Right cardiac atrium (tissue), 5 donors: Measurements from ENCODE around the gene PWWP2B. TPM values are rescaled to one million over a fixed set of nuclear protein-coding genes. Genes with fewer than 3 reads are reported as not detected.

ENCODE experiments used
- ATAC-seq, 2 donors: fragments of 200-7000 bp; cut with Tn5 transposase; one replicate each; pipeline versions ENCODE4 v1.8.0 to v1.9.1; 2020; ENCODE audit warnings: moderate library complexity in 2 of 2, mild to moderate bottlenecking in 1 of 2
- DNase-seq, 3 donors: peaks; one replicate each; pipeline ENCODE4 v3.0.0-alpha.2; 2020
- H3K27ac ChIP-seq: one replicate; pipeline ENCODE4 v1.5.1; 2013; ENCODE audit warnings: mild to moderate bottlenecking, low read length, control low read depth, moderate library complexity
- H3K27me3 ChIP-seq: one replicate; pipeline ENCODE4 v1.6.1; 2013; ENCODE audit not compliant: control insufficient read depth, insufficient read depth
- H3K4me1 ChIP-seq: one replicate; pipeline ENCODE4 v1.6.1; 2013; ENCODE audit warnings: low read length; ENCODE audit not compliant: control insufficient read depth, insufficient read depth
- H3K4me3 ChIP-seq: one replicate; pipeline ENCODE4 v1.5.1; 2013; ENCODE audit warnings: low read length, control low read depth
- H3K9me3 ChIP-seq: one replicate; pipeline ENCODE4 v1.6.1; 2013; ENCODE audit warnings: low read length; ENCODE audit not compliant: control insufficient read depth
- WGBS: extraction: QIAGEN DNeasy Blood & Tissue Kit; methylation state at CpG from one replicate; pipeline ENCODE4 v1.1.7; 2013; 5-methylcytosine and 5-hydroxymethylcytosine counted together
- intact Hi-C, 4 donors: fragments of 100-400 bp; cut with DNase I; formaldehyde crosslinking; loops; one replicate each; pipeline versions ENCODE4 v1.11.0 to v1.14.0; 2022 to 2023
- polyA plus RNA-seq: library from polyadenylated mRNA; stranded (reverse); fragments of 200-250 nt; gene quantifications from one replicate; pipeline ENCODE4 v1.2.3, GENCODE V29; 2013
- total RNA-seq, 4 donors: library from RNA; stranded (reverse); fragmentation: NEBNext Ultra II Directional; extraction: Animal tissue kit (Norgen Biotek cat#: 25700); gene quantifications; one replicate each; pipeline ENCODE4 v1.2.1, GENCODE V29; 2021
- donor health status: healthy with polysubstance abuse.
- donor health status: DM: no; HTN: yes; CAD: no.
- donor health status: DM: no; HTN: no; CAD: no.
- donor health status: DM: no; HTN: yes; CAD: no; lungs with severe emphysema.
- donor health status: DM: yes; HTN: yes; CAD: no.

The PWWP2B gene
- total and polyA plus RNA-seq, 5 donors: 7.0 to 10.6 (median 9.1) TPM

- H3K27me3 ChIP-seq: no peaks in the 10 kb centered on the region
- 73% methylated on average over 16 of the region's 16 CpGs for WGBS
- H3K4me3 ChIP-seq: no peak overlapping the region
- H3K4me1 ChIP-seq: no peaks in the 10 kb centered on the region
- ATAC-seq: no peak
- no peaks in the 10 kb centered on the region for H3K9me3 ChIP-seq
- no peak overlapping the region for H3K27ac ChIP-seq
- peak; percentile 15 to 45 (median 36) for DNase-seq
- intact Hi-C loops: loop anchor here (5.0 to 10.0 kb wide), 3 partner anchors 63 to 255 kb away; no protein-coding TSS in a partner anchor
Observed at GRCh38 chr10:132389433-132390169, 7.4 kb upstream of the PWWP2B start.

DNA sequence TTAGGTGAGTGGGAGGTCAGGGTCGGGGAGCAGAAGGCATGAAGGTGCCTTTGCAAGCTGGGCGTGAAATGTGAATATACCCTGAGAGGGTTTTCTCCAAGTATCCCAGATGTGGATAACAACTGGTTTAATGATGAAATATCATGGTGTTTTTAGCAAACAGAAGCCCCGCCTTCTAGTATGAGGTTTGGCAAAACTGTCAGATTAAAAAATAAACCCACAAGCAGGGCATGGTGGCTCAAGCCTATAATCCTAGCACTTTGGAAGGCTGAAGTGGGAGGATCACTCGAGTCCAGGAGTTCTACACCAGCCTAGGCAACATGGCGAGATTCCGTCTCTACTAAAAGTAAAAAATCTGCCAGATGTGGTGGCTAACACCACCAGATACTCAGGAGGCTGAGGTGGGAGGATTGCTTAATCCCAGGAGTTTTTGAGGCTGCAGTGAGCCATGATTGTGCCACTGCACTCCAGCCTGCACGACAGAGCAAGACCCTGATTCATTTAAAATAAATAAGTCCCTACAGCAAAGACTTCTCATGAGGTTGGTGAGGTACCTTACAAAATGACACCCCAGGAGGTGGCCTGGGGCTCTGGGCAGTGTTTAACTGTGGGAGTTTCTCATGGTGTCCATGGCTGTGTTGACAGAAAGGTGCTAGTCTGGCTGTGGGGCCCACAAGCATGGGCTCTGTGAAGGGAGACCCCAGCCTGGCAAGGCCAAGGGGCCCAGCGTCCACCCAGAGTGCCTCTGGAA, 6.7 kb upstream of the PWWP2B start:
- intact Hi-C loops: loop anchor here in 3 of 4 donors (5.0 to 10.0 kb wide), 3 partner anchors 62 to 254 kb away; no protein-coding TSS in a partner anchor
- no peaks in the 10 kb centered on the region for H3K4me1 ChIP-seq
- H3K27me3 ChIP-seq: no peaks in the 10 kb centered on the region
- no peak overlapping the region for H3K4me3 ChIP-seq
- ATAC-seq: no peak
- peak in 1 of 3 donors; percentile 1 for DNase-seq
- no peak overlapping the region for H3K27ac ChIP-seq
- WGBS: 79% methylated on average over 8 of the region's 8 CpGs
- no peaks in the 10 kb centered on the region for H3K9me3 ChIP-seq

- H3K9me3 ChIP-seq: no peaks in the 10 kb centered on the region
- 72% methylated on average over 19 of the region's 19 CpGs for WGBS
- ATAC-seq (no peak), DNase-seq (peak; percentile 7 to 35 (median 24))
- no peaks in the 10 kb centered on the region for H3K4me1 ChIP-seq
- no peak overlapping the region for H3K27ac ChIP-seq
- H3K4me3 ChIP-seq: no peak overlapping the region
- H3K27me3 ChIP-seq: no peaks in the 10 kb centered on the region
- intact Hi-C loops: loop anchor here in 3 of 4 donors (5.0 to 10.0 kb wide), 3 partner anchors 61 to 254 kb away; no protein-coding TSS in a partner anchor
Observed at GRCh38 chr10:132390921-132391675, 5.9 kb upstream of the PWWP2B start.

DNA sequence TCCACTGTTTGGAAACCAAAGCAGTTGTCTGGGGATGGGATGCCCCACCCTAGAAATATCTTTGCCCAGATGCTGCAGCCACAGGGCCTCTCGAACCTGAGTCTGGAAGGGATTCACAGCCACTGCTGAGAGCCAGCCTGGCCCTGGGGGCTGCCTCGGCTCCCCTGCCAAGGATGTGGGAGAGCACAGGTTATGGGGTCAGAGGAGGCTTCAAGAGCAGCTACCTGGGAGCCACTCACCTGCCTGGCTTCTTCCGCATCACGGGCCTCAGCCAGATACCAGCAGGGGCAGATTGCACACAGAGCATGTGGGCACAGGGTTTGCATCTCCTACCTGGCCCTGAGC, 5.4 kb upstream of the PWWP2B start:
- no peaks in the 10 kb centered on the region for H3K27me3 ChIP-seq
- DNase-seq (peak in 2 of 3 donors; percentile 7 to 40), ATAC-seq (no peak)
- no peak overlapping the region for H3K4me3 ChIP-seq
- no peaks in the 10 kb centered on the region for H3K4me1 ChIP-seq
- WGBS: 65% methylated on average over 4 of the region's 4 CpGs
- intact Hi-C loops: loop anchor here in 3 of 4 donors (5.0 to 10.0 kb wide), 3 partner anchors 61 to 253 kb away; no protein-coding TSS in a partner anchor
- no peak overlapping the region for H3K27ac ChIP-seq
- H3K9me3 ChIP-seq: no peaks in the 10 kb centered on the region

- H3K27me3 ChIP-seq: no peaks in the 10 kb centered on the region
- no peak for DNase-seq
- intact Hi-C loops: loop anchor here in 3 of 4 donors (5.0 to 10.0 kb wide), 3 partner anchors 60 to 253 kb away; no protein-coding TSS in a partner anchor
- no peak for ATAC-seq
- no peaks in the 10 kb centered on the region for H3K9me3 ChIP-seq
- no peaks in the 10 kb centered on the region for H3K4me1 ChIP-seq
- H3K4me3 ChIP-seq: no peak overlapping the region
- H3K27ac ChIP-seq: no peak overlapping the region
- 92% methylated on average over 2 of the region's 2 CpGs for WGBS
Observed at GRCh38 chr10:132392184-132392800, 4.7 kb upstream of the PWWP2B start.

DNA sequence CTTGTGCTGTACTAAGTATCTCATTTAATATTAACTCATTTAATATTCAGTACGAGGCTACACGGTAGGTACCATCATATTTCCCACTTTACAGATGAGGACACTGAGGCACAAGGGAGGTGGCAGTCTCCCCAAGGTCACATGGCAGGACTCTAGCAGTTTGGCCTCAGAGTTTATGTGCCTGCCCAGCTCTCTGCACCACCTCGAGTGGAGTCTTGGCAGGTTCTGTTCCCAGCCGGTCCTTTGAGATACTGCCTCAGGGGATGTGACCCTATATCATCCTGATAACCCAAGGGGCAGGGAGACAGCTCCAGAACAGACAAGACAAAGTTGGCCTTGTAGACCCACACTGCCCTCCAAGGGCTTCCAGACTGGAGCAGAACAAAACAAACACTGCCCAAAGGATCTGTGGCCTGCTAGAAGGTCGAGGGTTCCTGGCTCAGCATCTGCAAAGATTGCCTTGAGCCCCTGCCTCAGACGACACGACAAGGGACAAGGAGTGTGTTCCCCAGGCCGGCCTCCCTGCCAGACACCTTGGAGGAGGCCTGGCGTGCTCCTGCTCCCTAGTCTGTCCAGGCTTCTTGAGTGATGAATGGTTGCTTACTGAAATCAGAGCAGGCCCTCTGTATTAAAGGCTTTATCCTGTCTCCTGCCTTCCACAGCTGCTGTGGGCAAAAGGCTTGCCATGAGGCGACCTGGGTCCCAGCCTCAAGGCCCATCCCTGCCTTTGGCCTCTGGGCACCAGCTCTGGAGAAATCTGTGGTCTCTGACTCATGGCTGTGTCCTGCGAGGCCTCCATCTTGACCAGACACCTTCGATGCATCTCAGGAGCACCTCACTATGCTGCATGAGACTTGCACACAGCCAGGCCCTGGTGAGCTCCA, 3.9 kb upstream of the PWWP2B start:
- intact Hi-C loops: loop anchor here in 3 of 4 donors (5.0 to 10.0 kb wide), 3 partner anchors 59 to 252 kb away; no protein-coding TSS in a partner anchor
- Histone ChIP-seq H3K4me1 (no peaks in the 10 kb centered on the region), H3K9me3 (no peaks in the 10 kb centered on the region), H3K27ac (no peak overlapping the region), H3K4me3 (no peak overlapping the region), H3K27me3 (no peaks in the 10 kb centered on the region)
- DNase-seq (peak; percentile 11 to 43 (median 20)), ATAC-seq (no peak)
- WGBS: 80% methylated on average over 12 of the region's 12 CpGs

DNA sequence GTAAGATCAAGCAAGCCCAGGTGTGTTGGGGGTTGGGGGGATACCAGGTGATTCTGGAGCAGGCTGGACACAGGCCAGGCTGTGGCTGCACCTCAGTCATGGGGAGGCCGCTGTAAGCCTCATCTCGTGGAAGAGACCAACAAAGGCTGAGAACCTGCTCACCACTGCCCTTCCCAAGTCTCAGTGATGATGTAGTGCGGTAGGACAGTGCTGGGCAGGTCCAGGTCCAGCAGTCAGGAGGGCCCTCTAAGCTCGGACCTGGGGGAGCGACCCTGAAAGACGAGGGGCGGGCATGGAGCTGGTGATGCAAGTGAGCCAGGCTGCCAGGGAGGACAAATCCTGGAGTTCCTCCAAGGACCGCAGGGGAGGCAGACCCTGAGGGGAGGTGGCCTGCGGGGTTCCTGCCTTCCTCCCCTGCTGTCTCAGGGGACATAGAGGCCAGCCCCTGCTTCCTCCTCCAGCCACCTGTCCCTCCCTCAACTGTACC, 3.3 kb upstream of the PWWP2B start:
- Histone ChIP-seq H3K4me3 (no peak overlapping the region), H3K27ac (no peak overlapping the region), H3K4me1 (no peaks in the 10 kb centered on the region), H3K9me3 (no peaks in the 10 kb centered on the region), H3K27me3 (no peaks in the 10 kb centered on the region)
- 76% methylated on average over 9 of the region's 9 CpGs for WGBS
- ATAC-seq (no peak), DNase-seq (peak; percentile 12 to 55 (median 52))
- intact Hi-C loops: loop anchor here in 3 of 4 donors (5.0 to 10.0 kb wide), 3 partner anchors 59 to 251 kb away; no protein-coding TSS in a partner anchor

GRCh38 chr10:132394201-132394811, 2.7 kb upstream of the PWWP2B start:
- no peaks in the 10 kb centered on the region for H3K27me3 ChIP-seq
- peak; percentile 16 to 61 (median 30) for DNase-seq
- H3K4me3 ChIP-seq: no peak overlapping the region
- H3K27ac ChIP-seq: no peak overlapping the region
- ATAC-seq: no peak
- H3K4me1 ChIP-seq: no peaks in the 10 kb centered on the region
- intact Hi-C loops: loop anchor here in 3 of 4 donors (5.0 to 10.0 kb wide), 3 partner anchors 58 to 250 kb away; no protein-coding TSS in a partner anchor
- no peaks in the 10 kb centered on the region for H3K9me3 ChIP-seq
- 78% methylated on average over 13 of the region's 13 CpGs for WGBS
